BLaER1 treated with 17β-estradiol and CSF1 and Interleukin-3, amounts not matched to agents 10 nM and 100 nM (cell line): Measurements from ENCODE around the gene CLCF1.

Experiments used
- H3K27ac ChIP-seq, 11 experiments: shearing (Covaris generic); formaldehyde crosslinking; 2 replicates each; pipeline ENCODE4 v1.8.1; 2022
- H3K27me3 ChIP-seq, 11 experiments: shearing (Covaris generic); formaldehyde crosslinking; 2 replicates each; pipeline ENCODE4 v1.8.1; 2022
- H3K36me3 ChIP-seq, 11 experiments: shearing (Covaris generic); formaldehyde crosslinking; 2 replicates each; pipeline ENCODE4 v1.8.1; 2022
- H3K4me1 ChIP-seq, 10 experiments: shearing (Covaris generic); formaldehyde crosslinking; 2 replicates each; pipeline ENCODE4 v1.8.1; 2022
- H3K4me2 ChIP-seq, 11 experiments: shearing (Covaris generic); formaldehyde crosslinking; 2 replicates each; pipeline ENCODE4 v1.8.1; 2022
- H3K4me3 ChIP-seq, 10 experiments: shearing (Covaris generic); formaldehyde crosslinking; 2 replicates each; pipeline ENCODE4 v1.8.1; 2022
- H3K9ac ChIP-seq, 11 experiments: shearing (Covaris generic); formaldehyde crosslinking; 2 replicates each; pipeline ENCODE4 v1.8.1; 2022
- H3K9me3 ChIP-seq, 11 experiments: shearing (Covaris generic); formaldehyde crosslinking; replicated peaks in 1 of 11; 2 replicates each; pipeline ENCODE4 v1.8.1; 2022
- H4K20me1 ChIP-seq, 11 experiments: shearing (Covaris generic); formaldehyde crosslinking; 2 replicates each; pipeline ENCODE4 v1.8.1; 2022
- Cebpa-rat ChIP-seq, 11 experiments: shearing (Covaris generic); IDR thresholded peaks; 2 replicates each; pipeline ENCODE4 v1.8.1; 2022

The CLCF1 gene

GRCh38 chr11:67357831-67358670 is 15.3 kb downstream of the CLCF1 start:
- Histone ChIP-seq H3K4me2 (peak overlapping the region in 9 of 11 experiments; percentile 91 to 100 (median 99); a peak in 13 of 22 replicates), H3K27ac (peak overlapping the region in 3 of 11 experiments; percentile 18 to 99 (median 98); a peak in 5 of 22 replicates), H4K20me1 (no peaks in the 10 kb centered on the region), H3K9me3 (no peaks in the 10 kb centered on the region), H3K36me3 (no peaks in the 10 kb centered on the region), H3K4me3 (no peak overlapping the region), H3K4me1 (peaks cover 43 to 57% (median 46%) of the 10 kb centered on the region in 10 experiments), H3K9ac (peak overlapping the region in 6 of 11 experiments; percentile 18 to 95 (median 68); a peak in 4 of 22 replicates), H3K27me3 (no peaks in the 10 kb centered on the region; a peak in 2 of 22 replicates)
- TF ChIP-seq Cebpa-rat (IDR thresholded peaks at IDR 0.05) = no peak

GRCh38 chr11:67356864-67357561 is 16.4 kb downstream of the CLCF1 start:
- peak overlapping the region; percentile 71 to 96 (median 90); a peak in 21 of 22 replicates for H3K9ac ChIP-seq
- no peaks in the 10 kb centered on the region for H3K36me3 ChIP-seq
- TF ChIP-seq Cebpa-rat (IDR thresholded peaks at IDR 0.05) = no peak
- no peaks in the 10 kb centered on the region for H3K9me3 ChIP-seq
- peak overlapping the region in 5 of 10 experiments; percentile 4 to 45 (median 30); a peak in 6 of 20 replicates for H3K4me3 ChIP-seq
- no peaks in the 10 kb centered on the region for H4K20me1 ChIP-seq
- peaks cover 54 to 64% (median 55%) of the 10 kb centered on the region in 10 experiments for H3K4me1 ChIP-seq
- peak overlapping the region; percentile 44 to 99 (median 96); a peak in 20 of 22 replicates for H3K27ac ChIP-seq
- peak overlapping the region; percentile 91 to 100 (median 98) for H3K4me2 ChIP-seq
- no peaks in the 10 kb centered on the region; a peak in 2 of 22 replicates for H3K27me3 ChIP-seq

GRCh38 chr11:67356387-67356863 is 17.0 kb downstream of the CLCF1 start:
- peak overlapping the region; percentile 91 to 100 (median 98) for H3K4me2 ChIP-seq
- H3K9ac ChIP-seq = peak overlapping the region; percentile 71 to 96 (median 90)
- peaks cover 60 to 70% (median 61%) of the 10 kb centered on the region in 10 experiments for H3K4me1 ChIP-seq

GRCh38 chr11:67355794-67356386 is 17.5 kb downstream of the CLCF1 start:
- Histone ChIP-seq H3K4me3 (peak overlapping the region in 4 of 10 experiments; percentile 11 to 45 (median 28); a peak in 6 of 20 replicates), H3K4me2 (peak overlapping the region; percentile 91 to 100 (median 98)), H3K9ac (peak overlapping the region; percentile 76 to 96 (median 90); a peak in 21 of 22 replicates), H3K9me3 (no peaks in the 10 kb centered on the region), H3K27ac (peak overlapping the region; percentile 45 to 99 (median 96); a peak in 20 of 22 replicates), H4K20me1 (peaks cover 0 to 3% (median 0%) of the 10 kb centered on the region in 11 experiments; a peak in 2 of 22 replicates), H3K36me3 (no peaks in the 10 kb centered on the region), H3K4me1 (peaks cover 65 to 75% (median 66%) of the 10 kb centered on the region in 10 experiments), H3K27me3 (no peaks in the 10 kb centered on the region)
- no peak for TF ChIP-seq Cebpa-rat (IDR thresholded peaks at IDR 0.05)

More at GRCh38 chr11:67356387-67356863, 17.0 kb downstream of the CLCF1 start:
- Histone ChIP-seq H3K9me3 (no peaks in the 10 kb centered on the region), H3K4me3 (peak overlapping the region in 6 of 10 experiments; percentile 4 to 45 (median 28); a peak in 7 of 20 replicates), H3K36me3 (no peaks in the 10 kb centered on the region), H4K20me1 (no peaks in the 10 kb centered on the region), H3K27me3 (no peaks in the 10 kb centered on the region; a peak in 1 of 22 replicates), H3K27ac (peak overlapping the region; percentile 44 to 99 (median 96))
- TF ChIP-seq Cebpa-rat (IDR thresholded peaks at IDR 0.05) = no peak

- peaks cover 70 to 80% (median 73%) of the 10 kb centered on the region in 10 experiments for H3K4me1 ChIP-seq
- TF ChIP-seq Cebpa-rat (IDR thresholded peaks at IDR 0.05) = no peak
- peak overlapping the region; percentile 63 to 99 (median 96); a peak in 20 of 22 replicates for H3K27ac ChIP-seq
- H3K27me3 ChIP-seq = no peaks in the 10 kb centered on the region
- H3K9me3 ChIP-seq = no peaks in the 10 kb centered on the region
- peak overlapping the region; percentile 82 to 96 (median 91) for H3K9ac ChIP-seq
- no peaks in the 10 kb centered on the region for H3K36me3 ChIP-seq
- peak overlapping the region; percentile 91 to 100 (median 98) for H3K4me2 ChIP-seq
- H3K4me3 ChIP-seq = peak overlapping the region in 3 of 10 experiments; percentile 55 to 83 (median 74); a peak in 4 of 20 replicates
- peaks cover 0 to 6% (median 0%) of the 10 kb centered on the region in 11 experiments; a peak in 2 of 22 replicates for H4K20me1 ChIP-seq
Measured at GRCh38 chr11:67355023-67355793, 18.2 kb downstream of the CLCF1 start.

- H3K9ac ChIP-seq = peak overlapping the region; percentile 82 to 96 (median 91)
- H3K9me3 ChIP-seq = no peaks in the 10 kb centered on the region
- peaks cover 76 to 82% (median 81%) of the 10 kb centered on the region in 10 experiments for H3K4me1 ChIP-seq
- peaks cover 0 to 6% (median 0%) of the 10 kb centered on the region in 11 experiments; a peak in 2 of 22 replicates for H4K20me1 ChIP-seq
- peak overlapping the region in 9 of 10 experiments; percentile 42 to 83 (median 63); a peak in 12 of 20 replicates for H3K4me3 ChIP-seq
- TF ChIP-seq Cebpa-rat (IDR thresholded peaks at IDR 0.05) = no peak
- H3K36me3 ChIP-seq = no peaks in the 10 kb centered on the region
- peak overlapping the region; percentile 63 to 99 (median 96); a peak in 21 of 22 replicates for H3K27ac ChIP-seq
- H3K4me2 ChIP-seq = peak overlapping the region; percentile 91 to 100 (median 98)
- no peaks in the 10 kb centered on the region for H3K27me3 ChIP-seq
Measured at GRCh38 chr11:67354075-67355022, 19.0 kb downstream of the CLCF1 start.
